MM.1S (cell line): Measurements from ENCODE around the gene KIFAP3.
"Not testable (repeated sequence)": the region's sequence is repeated elsewhere in the genome, so short reads cannot be mapped to it uniquely, and the experiment has no call there.

Source experiments
- DNase-seq: peaks from one replicate; pipeline ENCODE4 v3.0.0-alpha.2; 2015
- H2AFZ ChIP-seq: fragments of 300-600 bp; sonication (generic); 2 replicates; pipeline ENCODE4 v1.6.0; 2016; ENCODE audit warnings: antibody characterized with exemption, low read length
- H3F3A ChIP-seq: fragments of 300-600 bp; sonication (generic); 2 replicates; pipeline ENCODE4 v1.6.1; 2016; ENCODE audit warnings: mild to moderate bottlenecking, antibody characterized with exemption, low read length, moderate library complexity, mixed read lengths; ENCODE audit not compliant: insufficient read depth
- H3K27ac ChIP-seq: fragments of 300-600 bp; sonication (generic); 2 replicates; pipeline ENCODE4 v1.5.1; 2016; ENCODE audit warnings: mild to moderate bottlenecking, low read length
- H3K27me3 ChIP-seq: fragments of 300-600 bp; sonication (generic); replicated peaks from 2 replicates; pipeline ENCODE4 v1.6.0; 2016; ENCODE audit warnings: low read length; ENCODE audit not compliant: insufficient read depth
- H3K36me3 ChIP-seq: fragments of 300-600 bp; sonication (generic); replicated peaks from 2 replicates; pipeline ENCODE4 v1.6.1; 2016; ENCODE audit warnings: mild to moderate bottlenecking, low read length, mixed read lengths; ENCODE audit not compliant: insufficient read depth
- H3K4me1 ChIP-seq: fragments of 300-600 bp; sonication (generic); 2 replicates; pipeline ENCODE4 v1.6.1; 2016; ENCODE audit warnings: low read length, mixed read lengths
- H3K4me2 ChIP-seq: fragments of 300-600 bp; sonication (generic); 2 replicates; pipeline ENCODE4 v1.6.0; 2016; ENCODE audit warnings: low read depth, low read length
- H3K4me3 ChIP-seq: fragments of 300-600 bp; sonication (generic); 2 replicates; pipeline ENCODE4 v1.5.1; 2016; ENCODE audit warnings: low read length, mixed read lengths
- H3K79me2 ChIP-seq: fragments of 300-600 bp; sonication (generic); 2 replicates; pipeline ENCODE4 v1.6.1; 2016; ENCODE audit warnings: mixed run types, low read length, mixed read lengths
- H3K9ac ChIP-seq: fragments of 300-600 bp; sonication (generic); 2 replicates; pipeline ENCODE4 v1.6.1; 2016; ENCODE audit warnings: low read length, mixed read lengths
- H3K9me2 ChIP-seq: fragments of 300-600 bp; sonication (generic); replicated peaks from 2 replicates; pipeline ENCODE4 v1.6.1; 2016; ENCODE audit warnings: mild to moderate bottlenecking, low read length, mixed read lengths; ENCODE audit not compliant: insufficient read depth
- H3K9me3 ChIP-seq: fragments of 300-600 bp; sonication (generic); replicated peaks from 2 replicates; pipeline ENCODE4 v1.6.1; 2016; ENCODE audit warnings: mild to moderate bottlenecking, low read length, mixed read lengths; ENCODE audit not compliant: insufficient read depth
- H4K20me1 ChIP-seq: fragments of 300-600 bp; sonication (generic); 2 replicates; pipeline ENCODE4 v1.6.1; 2016; ENCODE audit warnings: mild to moderate bottlenecking, low read length, moderate library complexity, mixed read lengths; ENCODE audit not compliant: insufficient read depth
- EZH2 ChIP-seq: fragments of 300-600 bp; sonication (generic); optimal IDR thresholded peaks from 2 replicates; pipeline ENCODE3; 2017; ENCODE audit warnings: low read depth, mild to moderate bottlenecking, antibody characterized with exemption, low read length, mixed read lengths
- EZH2phosphoT487 ChIP-seq: fragments of 300-600 bp; sonication (generic); IDR thresholded peaks from 2 replicates; pipeline ENCODE4 v1.6.1; 2018; ENCODE audit warnings: antibody characterized with exemption, low read length
- TF ChIP-seq, protein P1 (sequence below): fragments of 300-600 bp; sonication (generic); IDR thresholded peaks from 2 replicates; pipeline ENCODE4 v1.5.1; 2016; ENCODE audit warnings: antibody characterized with exemption, low read length, mixed read lengths

Gene KIFAP3

DNA sequence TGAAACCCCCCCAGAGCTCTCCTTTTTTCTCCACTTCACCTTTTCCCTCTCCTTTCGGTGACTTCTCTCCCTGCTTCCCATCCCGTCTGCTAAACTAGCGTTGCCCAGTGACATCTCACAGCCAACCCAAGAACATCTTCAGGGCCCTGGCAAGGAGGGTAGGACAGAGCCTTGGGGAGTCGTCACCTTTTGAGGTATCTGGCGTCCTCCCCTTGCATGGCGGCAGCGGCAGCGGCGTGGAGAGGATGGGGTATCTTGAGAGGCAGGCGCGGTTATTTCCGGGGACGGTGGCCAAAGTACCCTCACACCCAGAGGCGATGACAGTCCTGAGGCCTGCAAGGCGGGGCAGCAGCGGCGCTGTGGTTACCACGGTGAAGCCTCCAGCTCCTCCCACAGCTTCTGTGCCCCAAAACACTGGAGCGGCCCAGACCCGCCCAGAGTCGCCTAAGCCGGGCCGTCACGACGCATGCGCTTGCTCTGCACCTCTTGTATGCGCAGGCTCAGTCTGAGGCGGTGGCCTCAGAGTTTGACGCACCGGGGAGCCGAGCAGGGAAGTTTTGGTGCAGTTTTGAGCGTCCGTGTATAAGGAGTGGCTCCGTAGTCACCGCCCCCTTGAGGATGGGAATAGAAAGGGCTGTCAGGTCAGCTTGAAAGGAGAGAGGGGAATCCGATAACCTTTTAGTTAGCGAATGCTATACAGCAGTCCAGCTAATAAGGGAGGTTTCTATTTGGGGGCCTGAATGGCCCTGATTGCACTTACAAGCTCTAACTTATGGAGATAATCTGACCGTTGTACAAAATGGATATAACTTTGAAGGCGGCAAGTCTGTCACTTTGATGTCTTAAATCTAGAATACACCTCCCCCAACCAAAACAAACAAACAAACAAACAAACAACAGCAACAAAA lies at the start of gene KIFAP3:
Gene KIFAP3, minus strand, starts transcription at position 446 of the 908 bp plus-strand sequence. Its CDS starts 228 bp downstream, at position 218.
- H4K20me1 ChIP-seq = no peaks in the 10 kb centered on the region
- H2AFZ ChIP-seq = peak within 1 kb of the TSS; percentile 93
- no peaks in the 10 kb centered on the region for H3K36me3 ChIP-seq
- peaks cover 6% of the 10 kb centered on the region; the same call in 1 of the 2 replicates for H3F3A ChIP-seq
- H3K4me3 ChIP-seq = peak within 1 kb of the TSS; percentile 74
- H3K27ac ChIP-seq = peak within 1 kb of the TSS; percentile 52; the same call in 1 of the 2 replicates
- peak; percentile 100 for DNase-seq
- peak within 1 kb of the TSS; percentile 63 for H3K4me2 ChIP-seq
- peaks cover 14% of the 10 kb centered on the region for H3K4me1 ChIP-seq
- no peaks in the 10 kb centered on the region for H3K27me3 ChIP-seq
- peak within 1 kb of the TSS; percentile 62 for H3K9ac ChIP-seq
- no peaks in the 10 kb centered on the region for H3K9me2 ChIP-seq
- H3K9me3 ChIP-seq = no peaks in the 10 kb centered on the region
- H3K79me2 ChIP-seq = peaks cover 13% of the 10 kb centered on the region; the same call in 1 of the 2 replicates
- TF ChIP-seq, protein P1, sequence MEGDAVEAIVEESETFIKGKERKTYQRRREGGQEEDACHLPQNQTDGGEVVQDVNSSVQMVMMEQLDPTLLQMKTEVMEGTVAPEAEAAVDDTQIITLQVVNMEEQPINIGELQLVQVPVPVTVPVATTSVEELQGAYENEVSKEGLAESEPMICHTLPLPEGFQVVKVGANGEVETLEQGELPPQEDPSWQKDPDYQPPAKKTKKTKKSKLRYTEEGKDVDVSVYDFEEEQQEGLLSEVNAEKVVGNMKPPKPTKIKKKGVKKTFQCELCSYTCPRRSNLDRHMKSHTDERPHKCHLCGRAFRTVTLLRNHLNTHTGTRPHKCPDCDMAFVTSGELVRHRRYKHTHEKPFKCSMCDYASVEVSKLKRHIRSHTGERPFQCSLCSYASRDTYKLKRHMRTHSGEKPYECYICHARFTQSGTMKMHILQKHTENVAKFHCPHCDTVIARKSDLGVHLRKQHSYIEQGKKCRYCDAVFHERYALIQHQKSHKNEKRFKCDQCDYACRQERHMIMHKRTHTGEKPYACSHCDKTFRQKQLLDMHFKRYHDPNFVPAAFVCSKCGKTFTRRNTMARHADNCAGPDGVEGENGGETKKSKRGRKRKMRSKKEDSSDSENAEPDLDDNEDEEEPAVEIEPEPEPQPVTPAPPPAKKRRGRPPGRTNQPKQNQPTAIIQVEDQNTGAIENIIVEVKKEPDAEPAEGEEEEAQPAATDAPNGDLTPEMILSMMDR = peak; percentile 66
- no peak for TF ChIP-seq EZH2phosphoT487

DNA sequence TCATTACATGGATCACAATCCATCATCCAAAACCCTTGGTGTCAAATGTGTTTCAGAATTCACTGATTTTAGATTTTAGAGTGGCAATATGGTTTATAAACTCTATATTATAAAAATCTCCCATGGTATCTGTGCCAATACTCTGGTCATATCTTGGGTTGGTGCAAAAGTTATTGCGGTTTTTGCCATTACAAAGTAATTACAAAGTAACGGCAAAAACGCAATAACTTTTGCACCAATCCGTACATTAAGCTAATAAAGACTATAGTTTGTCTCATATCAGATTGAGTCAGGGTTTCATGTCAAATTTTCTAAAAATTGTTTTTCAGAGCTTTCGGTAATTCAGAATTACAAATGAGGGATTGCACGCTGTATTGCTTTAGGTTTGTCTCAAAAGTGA lies 47.9 kb upstream of the KIFAP3 start:
- Histone ChIP-seq H3K36me3 (no peaks in the 10 kb centered on the region), H3K4me3 (no peak overlapping the region)
- TF ChIP-seq, protein P1 = no peak
- TF ChIP-seq EZH2phosphoT487 (no peak), EZH2 (no peak)

DNA sequence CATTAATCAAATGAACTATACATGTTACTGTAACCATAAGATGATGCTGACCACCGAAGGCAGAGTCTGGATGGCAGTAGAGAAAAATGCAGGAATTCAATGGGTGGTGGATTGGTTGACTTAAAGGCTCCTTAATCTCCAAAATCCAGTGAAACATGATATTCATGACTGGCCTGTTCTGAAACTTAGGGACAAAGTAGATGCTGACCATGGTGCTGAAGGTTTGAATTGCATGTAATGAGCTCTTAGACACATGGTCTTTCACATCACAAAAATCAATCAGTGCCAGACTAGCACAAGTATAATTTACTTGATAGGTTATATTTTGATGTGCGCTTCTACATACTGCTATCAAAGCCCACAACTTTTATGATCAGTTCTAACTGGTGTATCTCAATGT lies 40.4 kb upstream of the KIFAP3 start:
- Histone ChIP-seq H3F3A (no peaks in the 10 kb centered on the region), H4K20me1 (no peaks in the 10 kb centered on the region), H3K9me3 (no peaks in the 10 kb centered on the region), H3K4me3 (no peak overlapping the region), H3K4me1 (no peaks in the 10 kb centered on the region), H2AFZ (no peak overlapping the region), H3K4me2 (no peak overlapping the region), H3K79me2 (no peaks in the 10 kb centered on the region), H3K36me3 (no peaks in the 10 kb centered on the region), H3K9ac (no peak overlapping the region), H3K9me2 (no peaks in the 10 kb centered on the region), H3K27me3 (no peaks in the 10 kb centered on the region), H3K27ac (no peak overlapping the region)
- peak; percentile 44 for DNase-seq
- TF ChIP-seq EZH2 (no peak), EZH2phosphoT487 (no peak)
- TF ChIP-seq, protein P1 = no peak

More for the DNA sequence above, 47.9 kb upstream of the KIFAP3 start:
- Histone ChIP-seq H3K4me2 (no peak overlapping the region), H3K9me2 (no peaks in the 10 kb centered on the region), H3K79me2 (no peaks in the 10 kb centered on the region), H3K9ac (no peak overlapping the region), H3F3A (no peaks in the 10 kb centered on the region), H2AFZ (no peak overlapping the region), H4K20me1 (no peaks in the 10 kb centered on the region), H3K27me3 (no peaks in the 10 kb centered on the region), H3K9me3 (no peaks in the 10 kb centered on the region), H3K27ac (no peak overlapping the region), H3K4me1 (no peaks in the 10 kb centered on the region)
- DNase-seq = no peak

DNA sequence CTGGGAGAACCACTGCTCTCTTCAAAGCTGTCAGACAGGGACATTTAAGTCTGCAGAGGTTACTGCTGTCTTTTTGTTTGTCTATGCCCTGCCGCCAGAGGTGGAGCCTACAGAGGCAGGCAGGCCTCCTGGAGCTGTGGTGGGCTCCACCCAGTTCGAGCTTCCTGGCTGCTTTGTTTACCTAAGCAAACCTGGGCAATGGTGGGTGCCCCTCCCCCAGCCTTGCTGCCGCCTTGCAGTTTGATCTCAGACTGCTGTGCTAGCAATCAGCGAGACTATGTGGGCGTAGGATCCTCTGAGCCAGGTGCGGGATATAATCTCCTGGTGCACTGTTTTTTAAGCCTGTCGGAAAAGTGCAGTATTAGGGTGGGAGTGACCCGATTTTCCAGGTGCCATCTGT lies 38.6 kb upstream of the KIFAP3 start:
- not testable (repeated sequence) for H3K27me3 ChIP-seq, H3K4me2 ChIP-seq, H4K20me1 ChIP-seq, H2AFZ ChIP-seq, H3K9me3 ChIP-seq, DNase-seq, H3K4me3 ChIP-seq, H3K27ac ChIP-seq, H3K4me1 ChIP-seq, H3F3A ChIP-seq, H3K9ac ChIP-seq, H3K9me2 ChIP-seq, H3K79me2 ChIP-seq, H3K36me3 ChIP-seq
